Sigmoid colon (tissue), 7 donors: ENCODE measurements around the gene DCDC2C. TPM values are rescaled to one million over a fixed set of nuclear protein-coding genes. Genes with fewer than 3 reads are reported as not detected.
A peak's percentile ranks its signal among the peaks of the same experiment; 100 is the strongest.

ENCODE experiments used
- DNase-seq: peaks from one replicate; pipeline ENCODE4 v3.0.0-alpha.2; 2019
- H3K27ac ChIP-seq, 4 donors: fragments of 200-600 bp; sonication (generic); one replicate each; pipeline ENCODE4 v1.5.1; 2016 to 2019; ENCODE audit warnings: mild to moderate bottlenecking in 1 of 4
- H3K27me3 ChIP-seq, 3 donors: fragments of 200-600 bp; sonication (generic); one replicate each; pipeline ENCODE4 v1.5.1; 2019; ENCODE audit warnings: mild to moderate bottlenecking in 1 of 3
- H3K36me3 ChIP-seq, 4 donors: fragments of 200-600 bp; sonication (generic); one replicate each; pipeline ENCODE4 v1.5.1; 2016 to 2019
- H3K4me1 ChIP-seq, 4 donors: fragments of 200-600 bp; sonication (generic); one replicate each; pipeline ENCODE4 v1.5.1; 2017 to 2019
- H3K4me3 ChIP-seq, 4 donors: fragments of 200-600 bp; sonication (generic); one replicate each; pipeline ENCODE4 v1.5.1; 2017 to 2019; ENCODE audit warnings: mild to moderate bottlenecking in 2 of 4, moderate library complexity in 1 of 4
- H3K9me3 ChIP-seq, 4 donors: fragments of 200-600 bp in 3 of 4; sonication (generic) in 3 of 4; one replicate each; pipeline versions ENCODE4 v1.5.1 to v1.6.1; 2013 to 2019
- EP300 ChIP-seq, 4 donors: sonication (generic); formaldehyde crosslinking; IDR thresholded peaks; one replicate each; pipeline ENCODE4 v1.6.1; 2017; ENCODE audit warnings: antibody characterized with exemption in 4 of 4
- POLR2A ChIP-seq, 2 donors: fragments of 450-650 bp; IDR thresholded peaks; one replicate each; pipeline ENCODE4 v1.6.1; 2016; ENCODE audit warnings: antibody characterized with exemption in 2 of 2, mild to moderate bottlenecking in 2 of 2, moderate library complexity in 2 of 2
- POLR2AphosphoS5 ChIP-seq, 4 donors: sonication (generic); formaldehyde crosslinking; IDR thresholded peaks; one replicate each; pipeline ENCODE4 v1.6.1; 2017; ENCODE audit warnings: antibody characterized with exemption in 4 of 4
- WGBS, 2 donors: extraction: QIAGEN DNeasy Blood & Tissue Kit; methylation state at CpG; one replicate each; pipeline ENCODE4 v1.1.7; 2013; 5-methylcytosine and 5-hydroxymethylcytosine counted together
- intact Hi-C: fragments of 100-400 bp; cut with DNase I; formaldehyde crosslinking; loops from one replicate; pipeline ENCODE4 v1.15.1; 2023
- polyA plus RNA-seq, 3 donors: library from polyadenylated mRNA; stranded (reverse); fragments of 200-250 nt; gene quantifications; one replicate each; pipeline ENCODE4 v1.2.3, GENCODE V29; 2013
- total RNA-seq, 4 donors: library from RNA; depleted of rRNA; stranded (reverse); fragments of >200 nt; gene quantifications; one replicate each; pipeline ENCODE4 v1.1.0, GENCODE V29; 2016
- TF ChIP-seq, protein P1 (sequence below), 4 experiments: fragments of 450-650 bp in 3 of 4; fragments of 200-600 bp in 1 of 4; IDR thresholded peaks; one replicate each; pipeline ENCODE4 v1.5.1; 2016 to 2019; ENCODE audit warnings: antibody characterized with exemption in 4 of 4, mild to moderate bottlenecking in 3 of 4, moderate library complexity in 2 of 4
- donor health status: healthy with polysubstance abuse.
- donor health status: Bipolar disorder and iron deficiency.
- donor health status: healthy.

Gene DCDC2C, protein sequence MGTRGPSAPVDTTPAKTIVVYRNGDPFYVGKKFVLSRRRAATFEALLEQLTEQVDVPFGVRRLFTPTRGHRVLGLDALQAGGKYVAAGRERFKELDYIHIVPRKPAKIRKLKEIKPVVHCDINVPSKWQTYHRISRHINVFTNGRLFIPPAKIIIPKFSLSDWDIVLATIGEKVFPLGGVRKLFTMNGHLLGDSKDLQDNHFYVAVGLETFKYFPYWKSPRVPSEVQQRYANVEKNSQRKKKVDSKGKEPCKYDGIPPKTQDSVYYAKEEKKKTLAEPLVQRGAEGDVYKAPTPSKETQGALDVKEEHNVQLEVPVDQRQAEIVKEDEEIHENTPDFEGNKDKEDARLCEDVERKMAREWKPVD
- total RNA-seq = under 1 TPM in 1 of 4 donors, not detected in 3; 0.33 TPM
- not detected for polyA plus RNA-seq

DNA sequence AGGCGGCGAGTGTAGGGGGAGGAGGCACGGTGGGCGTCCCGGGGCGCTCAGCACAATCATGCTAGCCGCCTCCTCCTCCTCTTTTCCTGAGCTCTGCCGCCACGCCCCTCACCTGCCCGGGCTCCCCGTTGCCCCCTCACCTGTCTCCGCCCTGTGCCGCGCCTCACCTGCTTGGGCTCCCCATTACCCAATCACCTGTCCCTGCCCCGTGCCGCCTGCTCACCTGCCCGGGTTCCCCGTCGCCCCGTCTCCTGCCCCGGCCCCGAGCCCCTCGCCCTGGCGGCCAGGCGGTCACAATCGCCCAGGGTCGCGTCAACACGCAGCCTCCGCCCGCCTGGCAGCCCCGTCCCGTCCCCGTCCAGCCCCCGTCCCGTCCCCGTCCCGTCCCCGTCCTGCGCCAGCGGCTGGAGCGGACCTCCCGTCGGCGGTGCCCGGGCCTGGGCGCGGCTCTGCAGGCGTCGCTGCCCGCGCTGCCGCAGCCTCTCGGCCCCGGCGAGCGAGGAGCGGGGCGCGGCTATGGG is at the start of gene DCDC2C:
TSS of gene DCDC2C (plus strand) at position 340 of the 521 bp plus-strand sequence. CDS start at position 517, 177 bp downstream.
- H3K27ac ChIP-seq = no peak within 1 kb of the TSS
- H3K9me3 ChIP-seq = no peaks in the 10 kb centered on the region
- intact Hi-C loops = no loop called here
- peaks cover 12 to 52% (median 13%) of the 10 kb centered on the region in 3 donors for H3K27me3 ChIP-seq
- DNase-seq = no peak
- peak within 1 kb of the TSS in 2 of 4 donors; percentile 1 to 14 for H3K4me3 ChIP-seq
- H3K36me3 ChIP-seq = no peaks in the 10 kb centered on the region
- 11 to 30% methylated on average over 60 of the region's 60 CpGs for WGBS, 2 donors
- H3K4me1 ChIP-seq = peaks cover 0 to 10% (median 6%) of the 10 kb centered on the region in 4 donors
- TF ChIP-seq POLR2A (IDR thresholded peaks at IDR 0.05) (no peak), POLR2AphosphoS5 (IDR thresholded peaks at IDR 0.05) (no peak)
- TF ChIP-seq, protein P1, sequence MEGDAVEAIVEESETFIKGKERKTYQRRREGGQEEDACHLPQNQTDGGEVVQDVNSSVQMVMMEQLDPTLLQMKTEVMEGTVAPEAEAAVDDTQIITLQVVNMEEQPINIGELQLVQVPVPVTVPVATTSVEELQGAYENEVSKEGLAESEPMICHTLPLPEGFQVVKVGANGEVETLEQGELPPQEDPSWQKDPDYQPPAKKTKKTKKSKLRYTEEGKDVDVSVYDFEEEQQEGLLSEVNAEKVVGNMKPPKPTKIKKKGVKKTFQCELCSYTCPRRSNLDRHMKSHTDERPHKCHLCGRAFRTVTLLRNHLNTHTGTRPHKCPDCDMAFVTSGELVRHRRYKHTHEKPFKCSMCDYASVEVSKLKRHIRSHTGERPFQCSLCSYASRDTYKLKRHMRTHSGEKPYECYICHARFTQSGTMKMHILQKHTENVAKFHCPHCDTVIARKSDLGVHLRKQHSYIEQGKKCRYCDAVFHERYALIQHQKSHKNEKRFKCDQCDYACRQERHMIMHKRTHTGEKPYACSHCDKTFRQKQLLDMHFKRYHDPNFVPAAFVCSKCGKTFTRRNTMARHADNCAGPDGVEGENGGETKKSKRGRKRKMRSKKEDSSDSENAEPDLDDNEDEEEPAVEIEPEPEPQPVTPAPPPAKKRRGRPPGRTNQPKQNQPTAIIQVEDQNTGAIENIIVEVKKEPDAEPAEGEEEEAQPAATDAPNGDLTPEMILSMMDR (IDR thresholded peaks at IDR 0.05) = no peak

DNA sequence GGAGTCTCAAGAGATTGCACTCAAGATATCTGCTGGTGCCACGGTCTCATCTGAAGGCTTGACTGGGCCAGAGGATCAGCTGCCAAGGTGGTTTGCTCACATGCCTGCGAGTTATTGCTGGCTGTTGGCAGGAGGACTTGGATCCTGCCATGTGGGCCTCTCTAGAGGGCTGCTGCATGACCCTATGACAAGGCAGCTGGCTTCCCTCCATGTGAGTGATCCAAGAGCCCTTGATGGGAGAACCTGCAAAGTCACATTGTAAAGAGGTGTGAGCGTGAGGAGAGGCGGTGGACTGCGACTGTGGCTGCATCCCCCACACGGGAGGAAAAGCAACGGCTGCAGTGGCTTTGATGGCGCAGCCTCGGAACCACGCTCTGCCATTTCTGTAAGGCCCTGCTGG is 49.4 kb upstream of the DCDC2C start:
- Histone ChIP-seq H3K4me1 (peaks cover 0 to 19% (median 14%) of the 10 kb centered on the region in 4 donors), H3K9me3 (no peaks in the 10 kb centered on the region), H3K27me3 (no peaks in the 10 kb centered on the region), H3K36me3 (no peaks in the 10 kb centered on the region), H3K4me3 (no peak overlapping the region), H3K27ac (no peak overlapping the region)
- DNase-seq = no peak
- WGBS, 2 donors = 87 to 89% methylated on average over 10 of the region's 10 CpGs
- intact Hi-C loops = loop anchor here (5.0 kb wide), 3 partner anchors 97 to 352 kb away; partner anchors contain the start of genes EIPR1, RNASEH1 and TRAPPC12
- TF ChIP-seq, protein P1 (IDR thresholded peaks at IDR 0.05) = no peak
- TF ChIP-seq POLR2AphosphoS5 (IDR thresholded peaks at IDR 0.05) (no peak), EP300 (IDR thresholded peaks at IDR 0.05) (no peak), POLR2A (IDR thresholded peaks at IDR 0.05) (no peak)

DNA sequence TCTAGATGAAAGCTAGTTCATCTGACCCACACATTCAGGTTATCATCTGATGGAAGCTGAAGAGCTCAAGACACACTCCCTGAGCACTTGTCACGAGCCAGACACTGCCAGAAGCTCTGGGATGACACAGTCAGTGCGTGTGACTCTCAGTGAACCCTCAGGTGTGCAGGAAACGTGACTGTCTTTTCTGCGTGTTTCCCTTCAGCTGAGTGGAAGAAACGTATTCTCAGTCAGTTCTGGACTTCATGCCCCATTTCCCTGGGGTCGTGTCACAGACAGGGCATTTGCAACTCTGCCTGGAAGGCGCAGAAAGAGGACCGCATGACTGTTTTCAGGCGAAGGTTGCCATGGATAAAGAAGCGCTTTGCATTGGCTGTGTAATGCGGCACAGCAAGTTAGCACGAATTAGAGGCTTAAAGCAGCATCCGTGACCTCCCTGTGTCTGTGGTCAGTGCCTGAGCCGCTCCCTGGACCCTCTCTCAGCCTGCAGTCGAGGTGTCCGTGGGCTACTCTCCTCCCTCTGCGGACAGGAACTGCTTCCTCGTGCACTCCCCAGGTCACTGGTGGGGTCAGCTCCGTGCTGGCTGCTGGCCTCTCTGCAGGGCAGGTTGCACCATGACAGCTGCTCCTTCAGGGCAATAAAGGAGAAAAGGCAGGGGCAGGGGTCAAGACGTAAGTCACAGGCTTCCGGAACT is 48.7 kb upstream of the DCDC2C start:
- Histone ChIP-seq H3K4me1 (peaks cover 0 to 19% (median 14%) of the 10 kb centered on the region in 4 donors), H3K36me3 (no peaks in the 10 kb centered on the region), H3K27ac (no peak overlapping the region), H3K4me3 (no peak overlapping the region), H3K27me3 (no peaks in the 10 kb centered on the region), H3K9me3 (no peaks in the 10 kb centered on the region)
- intact Hi-C loops = loop anchor here (5.0 kb wide), 3 partner anchors 97 to 352 kb away; partner anchors contain the start of genes EIPR1, RNASEH1 and TRAPPC12
- 64 to 79% methylated on average over 21 of the region's 21 CpGs for WGBS, 2 donors
- no peak for DNase-seq
- TF ChIP-seq, protein P1 (IDR thresholded peaks at IDR 0.05) = no peak
- TF ChIP-seq POLR2A (IDR thresholded peaks at IDR 0.05) = no peak
- no peak for TF ChIP-seq EP300 (IDR thresholded peaks at IDR 0.05)
- TF ChIP-seq POLR2AphosphoS5 (IDR thresholded peaks at IDR 0.05) = no peak

DNA sequence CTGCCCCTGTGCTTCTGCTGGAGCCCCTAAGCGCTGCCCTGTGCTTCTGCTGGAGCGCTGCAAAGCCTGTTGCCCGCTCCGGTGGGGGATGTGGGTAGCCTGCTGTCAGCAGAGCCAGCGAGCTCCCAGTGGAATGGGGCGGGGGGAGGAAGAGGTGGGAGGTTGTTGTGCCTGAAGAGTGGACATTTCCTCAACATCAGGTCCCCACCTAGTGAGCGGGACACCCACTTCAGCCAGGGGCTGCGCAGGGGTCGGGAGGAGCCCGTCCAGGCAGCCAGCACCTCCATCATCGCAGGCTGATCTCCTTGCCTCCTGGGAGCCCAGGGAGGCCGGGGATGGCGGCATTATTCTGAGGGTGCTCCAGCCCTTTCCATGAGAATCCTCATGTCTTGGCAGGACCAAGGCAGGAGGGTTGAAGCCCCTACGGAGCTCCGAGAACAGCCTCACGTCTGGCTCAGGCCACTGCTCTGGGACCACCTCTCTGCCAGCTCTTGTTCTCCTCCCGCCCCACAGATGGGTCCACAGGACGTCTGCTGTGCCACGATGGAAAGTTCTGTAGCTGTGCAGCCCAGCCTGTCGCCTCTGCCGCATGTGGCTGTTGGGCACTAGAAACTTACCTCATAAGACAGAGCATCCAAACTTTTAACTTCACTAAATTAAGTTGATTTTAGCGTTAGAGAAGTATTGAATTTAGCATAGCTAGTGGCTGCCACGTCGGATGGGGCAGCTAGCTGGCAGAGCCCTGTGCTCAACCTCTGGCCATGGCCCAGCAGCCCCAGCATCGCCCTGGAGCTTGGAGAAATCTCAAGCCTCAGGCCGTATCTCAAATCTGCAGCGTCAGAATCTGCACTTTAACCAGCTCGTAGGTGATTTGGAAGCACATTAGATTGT is 47.3 kb upstream of the DCDC2C start:
- Histone ChIP-seq H3K36me3 (no peaks in the 10 kb centered on the region), H3K27me3 (no peaks in the 10 kb centered on the region), H3K9me3 (no peaks in the 10 kb centered on the region), H3K4me3 (no peak overlapping the region), H3K27ac (no peak overlapping the region), H3K4me1 (peaks cover 0 to 11% (median 9%) of the 10 kb centered on the region in 4 donors)
- TF ChIP-seq EP300 (IDR thresholded peaks at IDR 0.05) (no peak), POLR2AphosphoS5 (IDR thresholded peaks at IDR 0.05) (no peak), POLR2A (IDR thresholded peaks at IDR 0.05) (no peak)
- TF ChIP-seq, protein P1 (IDR thresholded peaks at IDR 0.05) = no peak
- WGBS, 2 donors = 85 to 86% methylated on average over 28 of the region's 28 CpGs
- intact Hi-C loops = no loop called here
- no peak for DNase-seq
